HG02884 (cell line): Measurements from ENCODE around the gene CDK5R2.

ENCODE experiments used
- ATAC-seq: cut with Tn5 transposase; IDR thresholded peaks from one replicate; pipeline ENCODE4 v1.9.1; 2021; ENCODE audit warnings: mild to moderate bottlenecking, moderate library complexity; ENCODE audit not compliant: unreplicated experiment

Gene CDK5R2

DNA sequence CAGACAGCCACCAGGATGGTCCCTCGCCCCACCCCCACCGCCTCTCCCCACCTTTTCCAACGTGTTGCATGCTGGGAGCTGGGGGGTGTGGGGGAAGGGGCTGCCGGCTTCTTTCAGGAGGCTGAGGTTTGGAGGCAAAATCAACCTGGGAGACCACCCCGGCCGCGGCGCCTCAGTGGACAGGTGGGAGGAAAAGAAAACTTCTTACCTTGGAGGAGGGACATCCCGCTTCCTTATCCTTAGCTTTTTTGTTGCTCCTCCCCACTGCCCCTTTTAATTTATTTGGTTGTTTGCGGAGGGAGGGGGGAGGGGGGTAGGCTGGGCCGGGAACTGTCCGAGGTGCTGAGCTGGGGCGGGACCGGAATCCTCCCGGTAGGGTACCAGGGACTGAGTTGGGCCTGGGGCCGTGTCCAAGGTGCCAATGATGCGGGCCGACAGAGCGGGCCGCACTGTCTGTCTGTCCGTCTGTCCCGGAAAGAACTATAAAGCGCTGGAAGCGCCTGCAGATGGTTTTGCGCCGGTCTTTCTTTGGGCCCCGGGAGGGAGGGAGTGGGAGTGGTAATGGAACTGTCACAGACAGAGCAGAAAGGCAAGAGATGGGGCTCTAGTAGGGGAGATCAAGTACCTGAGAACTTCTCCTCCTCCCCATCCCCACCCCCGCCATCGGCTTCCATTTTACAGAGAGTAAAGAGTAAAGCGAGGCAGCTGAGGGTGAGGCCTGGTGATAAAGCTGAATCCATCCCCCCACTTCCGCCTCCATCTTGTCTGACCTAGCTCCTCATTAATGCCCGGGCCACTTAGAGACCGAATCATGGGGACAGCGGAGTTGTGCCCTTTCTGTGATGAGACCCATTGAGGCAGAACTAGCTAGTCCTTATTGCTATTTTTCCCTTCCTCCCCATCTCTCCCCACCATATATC lies 2.4 kb downstream of the CDK5R2 start:
- ATAC-seq = no peak

DNA sequence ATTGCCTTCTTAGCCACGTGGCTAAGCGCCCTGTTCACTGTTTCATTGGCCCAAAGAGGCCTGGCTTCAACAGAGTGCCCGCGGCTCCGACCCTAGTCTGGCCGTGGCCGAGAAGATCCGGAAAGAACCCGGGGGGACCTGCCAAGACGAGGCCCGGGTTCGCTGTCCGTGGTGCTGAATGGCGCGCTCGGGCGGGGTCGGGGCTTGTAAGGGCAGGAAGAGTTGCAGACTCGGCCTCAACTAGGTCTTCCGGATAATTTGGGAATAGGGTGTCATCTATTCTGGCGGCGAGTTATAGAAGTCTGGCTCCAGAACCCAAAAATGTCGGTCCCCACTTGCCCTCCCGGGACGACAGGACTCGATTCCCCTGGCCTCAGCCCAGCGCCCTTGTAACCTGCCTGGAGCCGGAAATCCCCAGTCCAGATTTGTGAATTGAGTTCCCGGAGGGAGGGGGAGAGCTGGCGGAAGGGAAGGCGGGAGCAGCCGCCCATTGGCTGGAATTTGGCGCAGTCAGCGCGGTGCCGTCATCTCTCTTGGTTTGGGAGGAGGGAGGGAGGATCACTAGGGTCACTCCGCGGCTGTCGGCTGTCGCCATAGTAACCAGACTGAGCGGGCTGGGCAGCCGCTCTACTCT lies 3.5 kb downstream of the CDK5R2 start:
- ATAC-seq = no peak

DNA sequence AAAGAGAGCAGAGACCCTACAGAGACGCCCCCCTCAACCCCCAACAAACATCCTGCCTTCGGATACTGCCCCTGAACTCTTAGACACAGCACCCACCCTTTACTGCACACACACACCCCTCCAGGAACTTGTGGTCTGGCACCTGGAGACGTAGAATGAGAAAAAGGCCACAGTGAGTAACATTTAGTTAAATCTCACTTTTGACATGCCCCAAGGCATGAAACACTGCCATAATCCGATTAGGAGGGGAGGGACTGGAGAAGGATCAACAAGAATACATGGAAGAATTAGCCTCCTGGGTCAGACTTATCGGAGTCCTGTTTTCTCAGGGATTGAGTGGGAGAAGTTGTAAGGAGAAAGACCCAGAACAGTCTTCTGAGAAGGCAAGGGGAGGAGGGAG lies 4.1 kb downstream of the CDK5R2 start:
- ATAC-seq = no peak

DNA sequence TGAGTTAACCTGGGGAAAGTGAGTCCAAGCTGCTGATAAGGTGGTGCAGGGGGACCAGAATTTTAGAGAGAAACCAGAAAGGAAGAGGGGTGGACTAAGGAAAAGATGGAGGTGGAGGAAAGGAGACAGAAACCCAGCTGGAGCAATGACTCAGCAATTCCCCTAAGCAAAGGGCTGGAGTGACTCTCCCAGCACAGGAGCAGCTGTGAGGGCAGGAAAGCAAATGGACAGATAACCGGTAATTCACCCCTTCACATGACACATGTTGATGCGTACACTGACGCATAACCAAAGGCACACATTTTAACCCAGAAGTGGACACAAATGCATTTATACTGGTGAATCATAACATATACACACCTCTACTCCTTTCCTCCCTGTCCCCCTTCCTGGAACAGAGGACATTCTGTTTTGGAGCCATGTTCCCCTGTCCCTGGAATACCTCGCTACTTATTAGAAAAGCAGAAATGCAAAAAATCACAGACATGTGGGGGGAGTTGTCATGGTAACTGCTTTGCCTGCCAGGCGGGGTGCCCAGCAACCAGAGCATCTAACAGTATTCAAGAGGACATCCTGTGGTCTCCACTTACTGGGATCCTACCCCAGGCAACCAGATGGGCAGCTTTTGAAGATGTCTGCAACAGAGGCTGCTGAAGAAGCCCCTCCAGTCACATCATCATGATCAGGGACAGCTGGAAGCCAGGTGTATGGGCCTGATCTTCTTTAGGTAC lies 4.7 kb downstream of the CDK5R2 start:
- ATAC-seq = no peak

DNA sequence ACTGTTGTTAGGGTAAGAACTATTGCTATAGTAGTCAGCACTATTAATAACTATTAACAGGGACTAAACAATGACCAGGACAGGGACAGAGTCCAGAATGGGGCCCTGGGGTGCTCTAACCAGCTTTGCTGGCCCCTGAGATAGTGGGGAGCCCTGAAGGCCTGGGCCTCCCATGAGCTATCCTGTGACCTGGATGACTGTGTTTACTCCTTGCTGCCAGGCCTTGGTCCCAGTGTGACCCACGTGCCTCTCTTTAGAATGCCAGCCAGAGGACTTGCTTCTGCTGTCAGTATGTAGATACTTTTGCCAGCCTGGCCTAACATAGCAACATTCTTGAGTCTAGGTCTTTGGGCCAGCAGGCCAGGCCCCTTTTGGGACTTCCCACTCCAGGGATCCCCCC lies 11.4 kb downstream of the CDK5R2 start:
- ATAC-seq = no peak

DNA sequence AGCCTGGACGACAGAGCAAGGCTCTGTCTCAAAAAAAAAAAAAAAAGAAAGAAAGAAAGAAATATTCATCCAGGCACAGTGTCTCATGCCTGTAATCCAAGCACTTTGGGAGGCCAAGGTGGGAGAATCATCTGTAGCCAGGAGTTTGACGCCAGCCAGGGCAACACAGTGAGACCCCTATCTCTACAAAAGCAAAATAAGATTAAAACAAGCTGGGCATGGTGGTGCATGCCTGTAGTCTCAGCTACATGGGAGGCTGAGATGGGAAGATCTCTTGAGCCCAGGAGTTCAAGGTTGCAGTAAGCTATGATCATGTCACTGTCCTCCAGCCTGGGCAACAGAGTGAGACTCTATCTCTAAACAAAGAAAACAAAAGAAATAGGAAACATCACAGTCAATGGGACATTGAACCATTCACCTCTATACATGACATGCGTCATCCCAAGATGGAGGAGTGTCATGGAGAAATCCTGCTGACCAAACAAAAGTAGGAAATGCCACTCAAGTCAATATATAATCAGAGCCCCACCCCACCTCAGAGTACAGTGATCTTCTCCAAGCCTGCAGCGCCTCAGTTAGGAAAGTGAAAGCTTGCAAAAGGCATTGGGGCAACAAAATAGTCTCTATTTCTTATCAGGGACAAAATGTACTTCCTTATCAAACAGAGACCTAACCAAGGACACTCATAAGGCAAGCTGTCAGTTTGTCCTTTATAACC lies 15.8 kb downstream of the CDK5R2 start:
- ATAC-seq = no peak

DNA sequence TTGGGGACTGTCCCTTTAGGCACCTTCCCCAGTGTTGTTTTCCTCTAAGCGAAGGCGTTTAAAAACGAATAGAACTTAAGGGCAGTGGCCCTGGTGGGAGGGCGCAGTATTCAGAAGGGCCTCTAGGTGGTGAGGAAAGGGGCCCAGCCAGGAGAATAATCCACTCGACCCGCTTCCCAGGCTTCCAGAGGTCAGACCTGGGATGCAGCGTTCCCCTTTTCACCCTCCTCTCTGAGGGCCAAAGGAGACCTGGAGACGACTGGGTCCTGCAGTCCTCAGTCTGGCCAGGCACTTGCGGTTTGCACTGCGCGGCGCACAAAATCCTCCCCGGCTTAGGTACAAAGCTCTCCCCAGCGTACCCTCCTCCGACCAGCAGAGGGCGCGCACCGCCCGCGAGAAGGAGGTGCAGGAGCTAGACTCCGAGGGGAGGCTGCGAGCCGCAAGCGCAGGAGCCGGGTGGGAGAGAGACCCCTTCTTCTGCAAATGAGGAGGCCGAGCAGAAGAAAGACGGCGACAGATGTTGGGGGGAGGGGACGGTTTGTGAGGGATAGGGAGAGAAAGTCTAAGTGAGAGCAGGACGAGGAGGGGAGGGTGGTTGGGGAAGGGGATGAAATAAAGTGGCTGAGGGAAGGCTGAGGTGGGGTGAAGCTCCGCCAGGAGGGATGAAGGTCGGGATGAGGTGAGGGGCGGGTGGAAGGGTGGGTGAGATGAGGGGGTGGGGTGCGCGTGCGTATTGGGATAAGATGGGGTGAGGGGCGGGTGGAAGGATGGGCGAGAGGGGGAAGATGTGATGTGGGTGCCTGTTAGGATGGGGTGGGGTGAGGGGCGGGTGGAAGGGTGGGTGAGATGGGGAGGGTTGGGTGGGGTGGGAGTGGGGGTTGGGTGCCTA lies 20.6 kb downstream of the CDK5R2 start:
- ATAC-seq = peak; percentile 91

DNA sequence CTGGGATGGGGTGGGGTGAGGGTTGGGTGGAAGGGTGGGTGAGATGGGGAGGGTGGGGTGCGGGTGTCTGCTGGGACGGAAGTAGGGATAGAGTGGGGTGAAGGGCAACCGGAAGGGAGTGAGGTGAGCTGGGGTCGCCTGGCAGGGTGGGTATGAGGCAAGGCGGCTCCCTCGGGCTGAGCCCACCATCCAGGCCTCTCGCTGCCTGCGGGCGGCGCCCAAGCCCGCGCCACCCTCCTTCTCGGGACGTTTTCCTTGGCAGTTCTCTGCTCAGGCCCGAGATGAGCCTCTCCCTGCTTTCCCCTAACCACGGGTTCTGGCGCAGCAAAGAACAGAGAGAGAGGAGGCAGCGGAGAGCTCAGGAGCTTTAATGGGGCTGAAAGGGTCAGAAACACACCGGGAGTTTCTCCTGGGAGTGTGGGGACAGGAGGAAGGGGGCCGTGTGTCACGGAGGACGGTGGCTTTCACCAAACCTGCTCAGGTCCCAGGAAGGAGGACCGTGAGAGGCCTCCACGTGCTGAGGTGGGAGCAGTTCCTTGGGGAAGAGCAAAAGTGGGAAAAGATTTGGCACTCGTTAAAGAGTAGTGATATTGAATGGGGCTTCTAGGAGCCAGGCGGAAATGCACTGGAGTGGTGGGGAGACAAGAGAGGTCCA lies 21.4 kb downstream of the CDK5R2 start:
- no peak for ATAC-seq

DNA sequence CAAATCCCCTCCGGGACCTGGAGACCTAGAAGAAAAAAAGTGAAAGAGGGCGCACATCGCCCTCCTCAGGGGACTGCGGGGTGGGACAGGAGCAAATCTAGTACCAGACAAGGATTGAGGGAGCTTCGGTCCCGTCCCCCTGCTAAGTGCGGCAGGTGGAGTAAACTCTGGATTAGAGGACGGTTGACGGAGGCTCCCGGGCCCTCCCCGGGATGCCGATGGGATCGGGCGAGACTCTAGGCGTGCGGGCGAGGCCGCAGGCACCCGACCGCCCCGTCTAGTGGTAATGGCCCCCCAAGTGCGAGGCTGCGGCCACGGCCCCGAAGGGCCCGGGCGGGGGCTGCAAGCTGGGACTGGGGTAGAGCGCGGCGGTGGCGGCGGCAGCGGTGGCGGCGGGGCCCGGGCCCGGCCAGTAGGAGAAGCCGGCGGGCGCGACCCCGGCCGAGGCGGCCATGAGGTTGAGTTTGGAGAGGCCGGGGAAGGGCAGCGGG lies 22.0 kb downstream of the CDK5R2 start:
- no peak for ATAC-seq

DNA sequence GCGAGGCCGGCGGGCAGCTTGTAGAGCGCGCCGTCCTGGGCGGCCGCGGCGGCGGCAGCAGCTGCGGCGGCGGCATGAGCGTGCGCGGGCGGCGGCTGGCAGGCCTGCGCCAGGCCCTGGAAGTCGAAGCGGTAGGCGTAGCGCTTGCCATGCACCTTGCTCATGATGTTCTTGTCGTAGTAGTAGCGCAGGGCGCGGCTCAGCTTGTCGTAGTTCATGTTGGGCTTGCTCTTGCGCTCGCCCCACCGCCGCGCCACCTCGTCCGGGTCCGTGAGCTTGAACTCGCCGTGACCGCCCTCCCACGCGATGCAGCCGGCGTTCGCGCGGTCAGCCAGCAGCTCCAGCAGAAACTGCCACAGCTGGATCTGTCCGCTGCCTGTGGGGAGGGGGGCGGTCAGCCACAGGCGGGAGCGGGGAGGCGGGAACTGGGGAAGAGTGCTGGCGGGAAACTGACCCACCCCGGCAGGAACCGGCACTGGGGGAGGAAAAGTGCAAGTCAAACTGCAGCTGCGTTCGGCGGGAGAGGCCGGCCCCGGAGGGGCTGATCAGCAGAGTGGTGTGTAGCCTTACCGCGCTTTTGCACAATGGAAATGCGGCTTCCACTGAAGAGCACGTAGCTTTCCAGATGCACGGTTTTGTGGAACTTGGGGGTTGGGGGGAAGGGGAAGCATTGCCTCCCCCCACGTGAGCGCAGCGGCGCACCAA lies 22.6 kb downstream of the CDK5R2 start:
- ATAC-seq = no peak

DNA sequence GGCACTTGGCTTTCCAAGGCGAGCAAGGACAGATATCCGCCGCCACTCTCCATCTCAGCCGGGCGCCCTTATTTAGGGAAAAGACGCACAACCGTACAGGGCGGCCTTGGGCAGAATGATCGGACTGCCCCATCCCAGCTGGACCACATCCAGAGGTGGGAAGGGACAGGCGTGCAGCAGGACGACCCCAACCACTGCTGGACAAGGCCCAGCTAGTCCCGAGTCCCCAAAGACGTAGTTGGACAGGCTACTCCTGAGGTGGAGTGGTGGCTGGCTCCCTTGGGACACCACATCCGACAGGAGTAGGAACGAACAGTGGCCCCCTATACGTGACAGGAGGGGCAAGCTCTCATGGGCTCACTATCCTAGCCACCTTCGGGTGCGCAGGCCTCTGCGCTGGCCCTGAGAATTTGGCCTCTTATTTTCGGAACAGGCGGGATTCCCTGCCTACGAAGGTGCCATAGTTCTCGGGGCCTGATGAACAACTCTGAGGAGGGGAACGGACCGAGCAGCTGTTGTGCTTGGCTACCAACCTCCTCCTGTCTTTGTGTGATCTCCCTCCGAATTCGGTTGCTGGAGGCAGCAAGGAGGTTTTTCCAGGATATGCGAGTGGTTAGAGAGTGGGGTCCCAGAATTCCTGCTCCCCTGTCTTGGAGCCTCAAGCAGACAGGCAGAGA lies 23.3 kb downstream of the CDK5R2 start:
- ATAC-seq = no peak

DNA sequence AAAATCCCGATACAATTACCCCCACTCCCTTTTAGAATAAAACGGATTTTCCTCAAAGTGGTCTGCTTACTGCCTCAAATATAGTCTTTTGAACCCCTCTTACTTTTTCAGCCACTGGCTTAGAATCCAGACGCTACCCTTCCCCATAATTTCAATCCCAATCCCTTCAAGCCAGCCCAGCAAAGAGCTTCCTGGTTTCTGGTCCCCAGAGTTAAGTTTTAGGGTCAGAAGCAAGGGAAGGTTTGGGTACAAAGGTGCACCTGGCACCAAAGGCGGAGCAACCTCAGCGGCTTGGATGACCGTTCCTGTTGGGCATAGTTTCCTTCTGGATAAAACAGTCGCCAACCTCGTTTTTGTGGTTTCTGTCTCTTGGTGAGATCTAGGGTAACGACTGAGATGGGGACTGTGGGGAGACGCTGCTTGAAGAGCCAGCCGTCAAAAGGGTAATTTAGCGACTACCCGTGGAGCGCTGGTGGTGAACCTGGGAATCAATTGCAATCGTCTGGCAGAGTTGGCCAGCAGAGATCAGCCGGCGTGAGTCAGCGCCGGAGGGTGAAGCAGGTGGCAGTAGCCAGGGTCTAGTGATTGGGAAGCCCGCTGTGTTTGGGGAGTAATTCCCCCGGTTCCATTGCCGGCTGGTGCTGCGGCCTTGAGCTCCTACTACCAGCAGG lies 23.9 kb downstream of the CDK5R2 start:
- ATAC-seq = no peak

DNA sequence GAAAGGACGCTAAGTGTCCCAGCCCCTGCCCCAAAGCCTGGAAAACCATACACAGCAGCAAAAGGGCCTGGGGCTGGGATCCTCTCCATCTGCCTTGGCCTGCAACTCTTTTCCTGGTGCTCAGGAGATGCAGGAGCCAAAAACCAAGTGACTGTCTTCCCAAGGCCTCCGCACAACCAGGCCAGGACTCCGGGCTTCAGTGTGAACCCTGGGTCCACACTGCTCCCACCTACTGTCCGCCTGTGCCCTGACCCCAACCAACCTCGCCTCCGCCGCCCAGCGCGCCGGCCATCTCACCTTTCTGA lies 24.4 kb downstream of the CDK5R2 start:
- no peak for ATAC-seq

DNA sequence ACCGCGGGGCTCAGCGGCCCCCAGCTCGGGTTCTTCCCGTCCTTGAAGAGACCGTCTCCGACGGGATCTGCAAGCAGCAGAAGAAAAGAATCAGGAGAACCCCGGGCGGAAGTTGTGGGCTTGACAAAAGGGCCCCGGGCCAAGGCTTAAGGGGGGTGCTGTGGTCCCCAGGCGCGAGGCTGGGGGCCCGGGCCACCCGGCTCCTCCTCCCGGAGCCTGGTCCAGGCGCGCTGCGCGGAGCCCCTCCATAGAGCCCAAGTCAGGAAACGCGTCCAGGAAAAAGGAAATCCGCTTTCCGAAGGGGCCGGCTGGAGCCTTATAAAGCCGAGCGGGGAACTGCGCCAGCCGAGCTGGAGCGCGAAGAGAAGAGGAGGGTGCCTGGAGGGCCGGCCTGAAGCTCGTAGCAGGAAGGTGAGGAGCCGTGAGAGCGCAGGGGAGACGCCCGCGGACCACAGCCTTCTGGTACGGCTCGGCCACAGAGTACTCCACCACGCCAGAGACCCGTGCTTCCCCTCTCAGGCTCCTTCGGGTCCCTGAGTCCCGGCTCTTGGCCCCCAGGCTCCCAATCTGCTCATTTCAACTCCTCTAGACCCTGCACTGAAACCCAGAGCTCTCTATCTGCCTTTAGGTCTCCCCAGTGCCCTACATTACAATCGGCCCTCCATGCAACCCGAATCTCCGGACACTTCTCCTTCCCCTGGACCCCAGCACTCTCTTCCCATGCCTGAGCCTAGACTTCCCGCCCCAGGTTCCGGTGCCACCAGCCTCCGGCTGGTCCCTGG lies 25.0 kb downstream of the CDK5R2 start:
- no peak for ATAC-seq

DNA sequence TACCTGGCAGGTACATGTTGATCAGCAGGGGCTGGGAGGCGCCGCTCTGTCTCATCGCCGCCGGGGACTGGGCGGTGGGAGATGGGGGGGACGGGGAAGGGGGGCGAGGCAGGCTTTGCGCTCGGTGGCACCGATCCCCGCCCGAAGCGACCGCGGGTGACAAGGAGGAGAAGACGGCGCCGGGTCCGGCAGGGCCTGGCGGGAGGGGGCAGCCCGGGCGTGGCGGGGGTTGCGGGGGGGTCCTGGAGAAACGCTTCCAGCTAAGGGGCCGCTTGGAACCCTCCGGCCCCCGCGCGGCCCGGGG lies 25.5 kb downstream of the CDK5R2 start, which contains the start of gene FEV:
FEV (minus strand) TSS at position 164 of the 304 bp plus-strand sequence; CDS start at position 55, 109 bp downstream.
- ATAC-seq = no peak

DNA sequence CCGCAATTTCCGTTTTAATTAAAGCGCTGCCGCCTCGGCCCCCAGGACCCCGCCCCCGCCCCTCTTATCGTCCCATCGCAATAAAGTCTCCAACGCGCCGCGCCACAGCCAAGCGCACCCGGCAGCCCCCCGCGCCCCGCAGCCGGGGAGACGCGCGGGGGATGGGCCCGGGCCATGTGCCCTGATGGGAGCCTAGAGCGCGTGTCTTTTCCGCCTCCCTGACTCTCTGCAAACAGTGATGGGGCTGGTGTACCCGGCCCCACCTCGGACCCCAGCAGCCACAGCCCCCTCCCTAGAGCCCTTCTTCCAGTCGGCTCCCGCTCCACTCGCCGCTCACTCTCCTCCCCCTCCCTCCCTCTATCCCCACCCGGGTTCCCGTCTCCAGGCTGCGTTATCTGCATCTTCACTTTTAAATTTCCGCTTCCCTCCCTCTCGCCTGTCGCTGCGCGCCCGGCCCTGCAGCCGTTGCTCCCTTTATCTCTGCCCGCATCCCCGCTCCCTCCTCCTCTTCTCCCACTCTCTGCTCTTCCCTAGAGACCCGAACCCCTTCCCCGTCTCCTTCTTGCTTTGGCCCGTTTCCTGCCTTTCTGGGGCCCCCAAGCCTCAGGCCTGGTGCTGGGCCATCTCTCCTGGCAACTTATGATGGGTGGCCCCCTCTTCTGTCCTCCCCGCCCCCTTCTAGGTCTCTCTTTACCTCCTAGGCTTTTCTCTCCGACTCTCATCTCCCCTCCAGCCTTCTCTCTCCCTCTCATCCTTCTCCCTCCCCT lies 26.0 kb downstream of the CDK5R2 start:
- ATAC-seq = no peak
